Astrocyte of the spinal cord (primary cell): Measurements from ENCODE around the gene KCNIP3.

Experiments
- DNase-seq: peaks from one replicate; pipeline ENCODE4 v3.0.0; 2011; ENCODE audit warnings: low read depth, low spot score
- H3K4me3 ChIP-seq: 2 replicates; pipeline ENCODE4 v1.5.1; 2011; ENCODE audit warnings: low read depth, mild to moderate bottlenecking, low read length, moderate library complexity
- in situ Hi-C: cut with HindIII; loops from 2 replicates; pipeline ENCODE4 v1.10.0; 2017; ENCODE audit warnings: low sequenced_read_pairs
- TF ChIP-seq, protein P1 (sequence below): IDR thresholded peaks from 2 replicates; pipeline ENCODE4 v1.5.1; 2012; ENCODE audit warnings: low read depth, mild to moderate bottlenecking, low read length, inconsistent platforms

The KCNIP3 gene

DNA sequence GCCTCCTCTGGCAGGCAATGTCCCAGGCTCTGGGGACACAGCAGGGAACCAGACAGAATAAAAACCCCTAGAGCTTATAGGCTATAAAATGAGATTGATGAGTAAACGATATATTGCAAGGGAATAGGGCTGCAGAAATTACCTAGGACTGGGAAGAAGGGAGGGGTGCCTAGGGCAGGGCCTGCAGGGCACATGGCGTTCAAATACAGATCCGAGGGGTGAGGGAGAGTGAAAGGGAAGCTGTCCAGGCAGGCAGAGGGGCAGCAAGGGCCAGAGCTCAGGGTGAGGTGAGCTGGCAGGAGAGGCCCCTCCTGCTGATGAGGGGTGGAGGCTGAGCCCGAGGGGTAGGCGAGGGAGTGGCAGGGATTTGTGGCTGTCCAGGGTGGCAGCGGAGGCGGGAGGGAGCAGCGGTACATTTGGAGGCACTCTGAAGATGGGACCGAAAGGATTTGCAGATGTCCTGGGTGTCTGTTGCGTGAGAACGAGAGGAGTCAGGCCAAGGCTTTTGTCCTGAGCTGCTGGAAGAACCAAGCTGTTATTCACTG, 33.7 kb downstream of the KCNIP3 start:
- TF ChIP-seq, protein P1, sequence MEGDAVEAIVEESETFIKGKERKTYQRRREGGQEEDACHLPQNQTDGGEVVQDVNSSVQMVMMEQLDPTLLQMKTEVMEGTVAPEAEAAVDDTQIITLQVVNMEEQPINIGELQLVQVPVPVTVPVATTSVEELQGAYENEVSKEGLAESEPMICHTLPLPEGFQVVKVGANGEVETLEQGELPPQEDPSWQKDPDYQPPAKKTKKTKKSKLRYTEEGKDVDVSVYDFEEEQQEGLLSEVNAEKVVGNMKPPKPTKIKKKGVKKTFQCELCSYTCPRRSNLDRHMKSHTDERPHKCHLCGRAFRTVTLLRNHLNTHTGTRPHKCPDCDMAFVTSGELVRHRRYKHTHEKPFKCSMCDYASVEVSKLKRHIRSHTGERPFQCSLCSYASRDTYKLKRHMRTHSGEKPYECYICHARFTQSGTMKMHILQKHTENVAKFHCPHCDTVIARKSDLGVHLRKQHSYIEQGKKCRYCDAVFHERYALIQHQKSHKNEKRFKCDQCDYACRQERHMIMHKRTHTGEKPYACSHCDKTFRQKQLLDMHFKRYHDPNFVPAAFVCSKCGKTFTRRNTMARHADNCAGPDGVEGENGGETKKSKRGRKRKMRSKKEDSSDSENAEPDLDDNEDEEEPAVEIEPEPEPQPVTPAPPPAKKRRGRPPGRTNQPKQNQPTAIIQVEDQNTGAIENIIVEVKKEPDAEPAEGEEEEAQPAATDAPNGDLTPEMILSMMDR, result no peak
- in situ Hi-C loops, result no loop called here
- DNase-seq, result no peak
- H3K4me3 ChIP-seq, result no peak overlapping the region

DNA sequence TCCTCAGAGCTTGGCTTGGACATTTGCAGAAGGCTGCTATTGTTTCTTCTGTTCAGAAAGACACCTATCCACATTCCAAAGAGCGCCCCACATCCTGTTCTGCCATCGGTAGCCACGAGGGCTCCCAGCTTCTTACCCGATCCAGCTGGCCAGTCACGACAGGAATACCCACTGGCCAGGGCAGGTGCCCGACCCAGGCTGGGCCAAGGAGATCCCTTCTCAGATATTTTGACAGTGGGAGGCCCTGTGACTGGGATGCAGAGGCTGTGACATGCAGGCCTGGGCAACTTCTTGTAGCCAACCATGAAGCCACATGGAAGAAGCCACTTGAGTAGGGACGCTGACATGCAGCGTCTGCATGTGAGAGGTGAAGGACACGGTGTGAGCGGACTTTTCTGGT, 34.5 kb downstream of the KCNIP3 start:
- TF ChIP-seq, protein P1, result no peak
- DNase-seq, result no peak

DNA sequence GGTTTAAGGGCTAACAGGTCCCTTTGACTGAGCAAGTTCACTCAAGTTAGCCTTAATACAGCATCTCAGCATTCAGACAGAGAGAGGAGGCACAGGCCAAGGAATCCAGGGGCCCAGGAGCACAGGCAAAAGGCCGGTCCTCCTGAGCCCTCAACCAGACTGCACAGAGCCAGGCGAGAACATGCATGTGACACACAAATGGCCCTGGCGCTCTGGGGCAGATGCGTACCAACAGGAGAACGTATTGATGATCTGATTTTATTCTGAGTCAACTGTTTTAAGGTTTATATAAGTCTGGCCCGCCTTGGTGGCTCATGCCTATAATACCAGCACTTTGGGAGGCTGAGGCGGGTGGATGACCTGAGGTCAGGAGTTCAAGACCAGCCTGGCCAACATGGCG, 34.9 kb downstream of the KCNIP3 start:
- in situ Hi-C loops, result no loop called here

More for the DNA sequence above, 34.5 kb downstream of the KCNIP3 start:
- no peak overlapping the region for H3K4me3 ChIP-seq
- in situ Hi-C loops, result no loop called here

DNA sequence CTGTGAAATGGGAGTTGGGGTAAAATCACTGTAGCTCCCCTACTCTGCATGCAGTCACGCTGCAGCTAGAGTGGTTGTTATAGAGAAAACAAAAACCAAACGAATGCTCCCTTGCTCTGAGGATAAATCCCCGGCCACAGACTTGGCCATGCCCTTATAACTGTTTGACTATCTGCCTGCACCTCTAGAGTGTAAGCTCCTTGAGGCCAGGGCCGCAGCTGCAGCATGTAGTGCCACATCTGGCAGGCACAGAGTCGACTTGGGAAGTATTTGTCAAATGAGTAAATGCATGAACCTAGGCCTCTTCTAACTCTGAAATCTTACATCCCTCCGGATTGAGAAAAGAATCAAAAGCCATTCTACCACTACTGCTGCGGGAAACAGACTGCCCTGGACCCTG, 35.9 kb downstream of the KCNIP3 start:
- TF ChIP-seq, protein P1, result no peak
- H3K4me3 ChIP-seq, result no peak overlapping the region
- in situ Hi-C loops, result no loop called here
- no peak for DNase-seq

More for the DNA sequence above, 34.9 kb downstream of the KCNIP3 start:
- no peak overlapping the region for H3K4me3 ChIP-seq
- DNase-seq, result no peak
- TF ChIP-seq, protein P1, result no peak

DNA sequence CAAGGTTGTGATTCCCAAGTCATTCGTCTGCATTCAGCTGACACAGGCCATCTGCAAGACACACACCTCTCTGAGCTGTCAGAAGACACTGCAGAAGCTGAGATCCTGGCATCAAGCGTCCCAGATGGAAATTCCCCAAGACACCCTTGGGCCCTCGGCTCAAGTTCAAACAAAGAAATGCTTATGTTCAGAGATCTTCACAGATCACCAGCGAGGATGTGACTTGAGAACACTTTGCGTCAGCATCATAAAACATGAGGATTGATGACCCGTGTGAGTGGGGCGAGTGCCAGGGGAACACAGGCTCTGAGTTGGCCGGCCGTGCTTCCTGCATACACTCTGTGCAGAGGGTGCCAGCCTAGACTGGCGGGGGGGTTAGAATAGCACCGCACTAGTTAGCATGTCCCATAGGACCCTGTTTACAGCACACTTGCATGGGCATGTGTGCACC, 36.8 kb downstream of the KCNIP3 start:
- TF ChIP-seq, protein P1, result no peak
- no peak overlapping the region for H3K4me3 ChIP-seq
- in situ Hi-C loops, result no loop called here
- peak; percentile 93 for DNase-seq

DNA sequence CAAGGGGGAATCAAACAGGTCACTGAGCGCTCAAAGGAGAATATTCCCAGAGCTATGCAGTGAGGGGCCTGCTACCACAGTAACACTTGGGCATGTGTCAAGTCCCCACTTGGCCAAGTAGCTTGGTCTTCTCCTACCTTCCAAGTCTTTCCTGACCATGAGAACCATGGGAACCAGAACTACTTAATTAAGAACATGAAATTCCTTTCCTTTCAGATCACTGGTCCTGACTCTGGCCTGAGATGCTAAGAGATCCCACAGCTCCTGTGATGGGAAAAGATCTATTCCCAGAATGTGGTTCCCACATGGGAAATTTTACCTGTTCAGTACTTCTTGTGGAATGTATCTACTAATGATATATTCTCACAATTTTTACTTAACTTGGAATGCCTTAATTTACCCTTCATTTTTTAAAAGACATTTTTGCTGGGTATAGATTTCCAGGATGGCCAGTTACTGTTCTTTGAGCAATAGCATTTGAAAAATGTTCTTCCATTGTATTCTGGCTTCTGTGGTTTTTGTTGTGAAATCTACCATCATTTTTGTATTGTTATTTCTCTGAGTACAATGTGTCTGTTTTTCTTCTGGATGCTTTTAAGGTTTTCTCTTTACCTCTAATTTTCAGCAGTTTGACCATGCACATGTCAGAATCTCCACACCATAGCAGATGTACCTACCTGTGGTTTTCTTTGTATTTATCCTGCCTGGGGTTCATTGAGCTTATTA, 37.9 kb downstream of the KCNIP3 start:
- peak; percentile 51 for DNase-seq
- in situ Hi-C loops, result no loop called here
- TF ChIP-seq, protein P1, result no peak
- H3K4me3 ChIP-seq, result no peak overlapping the region
